Stimulated activated CD4-positive, alpha-beta T cell treated with anti-CD3 and anti-CD28 coated beads, TNF-alpha, amount 100 ng/mL, for 48 hours (primary cell): Measurements from ENCODE around the gene WDR64.
"Not testable (repeated sequence)": the region's sequence is repeated elsewhere in the genome, so short reads cannot be mapped to it uniquely, and the experiment has no call there.

Experiments used
- DNase-seq, 3 donors: peaks; one replicate each; pipeline ENCODE4 v3.0.0-alpha.2; 2020; ENCODE audit warnings: low read depth in 3 of 3

The WDR64 gene

DNA sequence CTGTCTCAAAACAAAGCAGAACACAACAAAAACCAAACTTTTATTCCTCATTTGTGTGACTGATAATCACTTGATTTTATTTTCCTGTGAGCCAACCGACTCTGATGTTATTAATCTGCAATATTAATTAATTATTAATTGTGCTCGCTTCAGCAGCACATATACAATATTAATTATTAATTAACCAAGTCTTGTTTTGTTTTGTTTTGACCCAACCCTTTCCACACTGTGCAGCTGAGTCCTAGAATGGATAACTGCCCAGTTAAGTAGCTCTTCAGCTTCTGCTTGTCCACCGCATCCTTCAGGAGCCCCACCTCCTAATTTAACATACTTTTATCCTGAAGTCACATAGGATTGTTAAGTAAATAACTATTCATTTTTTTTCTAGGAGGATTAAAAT, 148.6 kb downstream of the WDR64 start:
- no peak for DNase-seq

DNA sequence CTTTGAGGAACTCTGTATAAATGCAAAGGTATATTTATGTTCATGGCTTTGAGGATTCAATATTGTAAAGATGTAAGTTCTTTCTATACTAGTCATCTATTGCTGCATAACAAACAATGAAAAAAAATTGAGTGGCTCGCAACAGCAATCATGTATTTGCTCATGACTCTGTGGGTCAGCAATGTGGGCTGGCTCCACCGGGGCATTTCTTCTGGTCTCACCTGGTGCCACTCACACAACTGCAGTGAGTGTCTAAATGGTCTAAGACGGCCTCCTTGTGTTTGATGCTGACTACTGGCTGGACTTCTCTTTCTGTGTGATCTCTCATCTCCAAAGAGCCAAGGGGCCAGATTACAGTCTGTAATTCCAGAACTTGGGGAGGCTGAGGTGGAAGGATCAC, 150.8 kb downstream of the WDR64 start:
- no peak for DNase-seq

- DNase-seq: not testable (repeated sequence)
Observed at GRCh38 chr1:241804706-241805105, 152.6 kb downstream of the WDR64 start.

GRCh38 chr1:241808265-241808664, 156.2 kb downstream of the WDR64 start:
- no peak for DNase-seq

DNA sequence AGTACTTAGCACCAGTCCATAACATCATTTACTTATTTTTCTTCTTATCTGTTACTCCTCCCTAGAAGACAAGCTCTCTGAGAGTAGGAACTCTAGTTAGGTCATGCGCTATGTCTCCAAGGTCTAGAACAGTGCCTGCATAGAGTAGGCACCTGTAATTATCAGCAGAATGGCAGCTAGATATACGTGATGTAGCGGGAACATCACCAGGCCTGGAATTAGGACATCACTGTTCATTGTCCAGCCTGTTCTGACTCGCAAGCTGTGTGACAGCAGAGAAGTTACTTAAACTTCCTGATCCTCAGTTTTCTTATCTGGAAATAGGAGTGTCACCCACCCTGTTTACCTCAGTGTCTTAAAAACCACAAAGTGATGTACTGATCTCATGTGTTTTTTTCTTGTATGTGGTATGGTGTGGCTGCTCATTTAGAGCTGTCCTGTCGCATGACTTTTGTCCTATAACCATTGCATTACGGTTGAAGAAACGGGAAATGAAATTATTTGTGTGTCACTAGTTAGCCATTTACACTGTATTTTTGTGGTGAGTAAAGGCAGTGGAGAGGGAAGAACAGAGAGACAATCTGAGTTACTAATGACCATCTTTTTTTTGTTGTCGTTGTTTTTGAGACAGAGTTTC, 158.8 kb downstream of the WDR64 start:
- DNase-seq: no peak

- DNase-seq: no peak
Observed at GRCh38 chr1:241813768-241814320, 161.8 kb downstream of the WDR64 start.

- DNase-seq: no peak
Observed at GRCh38 chr1:241816008-241816407, 163.9 kb downstream of the WDR64 start.

- no peak for DNase-seq
Observed at GRCh38 chr1:241817331-241817792, 165.3 kb downstream of the WDR64 start.

- no peak for DNase-seq
Observed at GRCh38 chr1:241817956-241818612, 166.0 kb downstream of the WDR64 start.

- DNase-seq: no peak
Observed at GRCh38 chr1:241819340-241819866, 167.3 kb downstream of the WDR64 start.

DNA sequence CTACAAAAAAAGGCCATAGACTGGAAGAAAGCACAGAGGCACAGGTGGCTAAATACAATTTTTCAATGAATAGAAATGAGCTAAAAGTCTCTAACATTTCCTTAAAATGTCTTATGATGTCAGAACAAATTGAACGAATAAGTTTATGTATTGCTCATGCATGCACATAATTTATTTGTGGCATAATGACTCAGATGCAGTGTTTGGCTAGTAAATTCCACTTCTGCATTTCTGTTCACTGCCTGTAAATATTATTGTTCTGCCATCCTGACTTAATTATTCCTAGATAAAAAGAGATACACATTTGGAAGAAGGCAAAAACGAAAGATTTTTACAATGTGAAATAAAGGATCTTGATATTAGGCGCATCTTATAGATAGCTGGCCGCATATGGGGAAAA, 169.3 kb downstream of the WDR64 start:
- no peak for DNase-seq

DNA sequence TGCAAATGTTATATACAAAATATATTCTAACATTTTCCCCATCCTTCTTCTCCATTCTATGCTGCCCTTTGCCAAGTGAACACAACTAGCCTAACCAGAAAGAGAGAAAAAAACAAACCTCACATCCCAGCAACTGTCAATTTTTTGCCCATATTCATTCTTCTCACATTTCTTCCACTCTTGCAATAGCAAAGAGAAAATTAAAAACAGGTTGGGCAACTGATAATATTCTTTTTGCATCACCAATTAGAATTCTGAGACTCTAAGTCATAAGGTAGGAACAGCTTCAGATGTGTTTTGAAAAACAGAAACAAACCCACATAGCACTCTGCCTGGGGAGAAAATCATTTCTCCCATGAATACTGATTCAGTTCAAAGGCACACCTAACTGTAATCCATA, 170.8 kb downstream of the WDR64 start:
- DNase-seq: no peak

GRCh38 chr1:241823925-241824324, 171.8 kb downstream of the WDR64 start:
- no peak for DNase-seq

DNA sequence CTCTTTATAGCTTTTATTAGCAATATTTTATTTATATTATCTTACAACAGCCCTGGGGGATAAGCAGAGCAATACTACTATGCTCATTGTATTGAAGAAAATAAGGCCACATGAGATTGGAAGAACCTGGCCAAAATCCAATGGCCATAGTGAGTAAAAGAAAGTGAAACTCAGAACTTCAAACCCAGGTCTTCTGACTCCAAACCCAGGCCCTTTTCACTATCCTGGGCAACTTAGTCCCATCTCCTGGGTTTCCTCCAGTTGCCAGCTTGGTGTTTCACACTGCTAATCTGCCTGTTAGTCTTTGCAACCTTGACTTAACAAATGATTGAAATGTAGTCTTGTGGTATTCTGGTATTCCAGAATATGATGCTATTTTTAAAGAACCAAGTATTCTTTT, 173.5 kb downstream of the WDR64 start:
- DNase-seq: no peak

DNA sequence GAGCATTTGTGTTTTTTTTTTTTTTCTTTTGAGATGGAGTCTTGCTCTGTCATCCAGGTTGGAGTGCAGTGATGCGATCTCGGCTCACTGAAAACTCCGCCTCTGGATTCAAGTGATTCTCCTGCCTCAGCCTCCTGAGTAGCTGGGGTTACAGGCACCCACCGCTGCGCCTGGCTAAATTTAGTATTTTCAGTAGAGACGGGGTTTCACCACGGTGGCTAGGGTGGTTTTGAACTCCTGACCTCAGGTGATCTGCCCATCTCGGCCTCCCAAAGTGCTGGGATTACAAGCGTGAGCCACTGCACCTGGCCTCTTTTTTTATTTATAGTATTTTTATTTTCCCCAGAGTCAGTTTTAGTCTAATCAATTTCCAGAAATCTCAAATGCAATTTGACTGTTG, 174.5 kb downstream of the WDR64 start:
- DNase-seq: not testable (repeated sequence)

DNA sequence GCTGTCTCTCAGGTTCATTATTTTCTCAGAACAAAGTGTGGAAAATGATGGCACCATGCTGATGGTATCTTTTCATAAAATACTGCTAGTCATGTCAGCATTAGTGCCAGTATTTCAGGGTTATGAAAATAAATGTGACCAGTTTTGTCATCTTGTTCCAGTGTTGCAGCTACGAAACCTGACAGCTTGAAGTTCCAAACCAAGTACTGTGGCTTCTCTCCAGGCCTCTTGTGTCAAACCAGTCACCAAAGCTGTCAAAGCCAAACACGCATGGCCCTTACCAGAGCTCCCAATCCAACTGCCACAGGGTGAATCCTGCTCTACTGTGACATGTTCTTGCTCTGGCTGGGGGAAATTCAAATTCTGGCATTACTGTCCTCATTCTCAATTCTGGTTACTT, 175.2 kb downstream of the WDR64 start:
- DNase-seq: no peak

- no peak for DNase-seq
Observed at GRCh38 chr1:241828463-241829021, 176.5 kb downstream of the WDR64 start.

- no peak for DNase-seq
Observed at GRCh38 chr1:241829468-241829867, 177.4 kb downstream of the WDR64 start.

GRCh38 chr1:241834733-241835377, 182.8 kb downstream of the WDR64 start:
- no peak for DNase-seq

DNA sequence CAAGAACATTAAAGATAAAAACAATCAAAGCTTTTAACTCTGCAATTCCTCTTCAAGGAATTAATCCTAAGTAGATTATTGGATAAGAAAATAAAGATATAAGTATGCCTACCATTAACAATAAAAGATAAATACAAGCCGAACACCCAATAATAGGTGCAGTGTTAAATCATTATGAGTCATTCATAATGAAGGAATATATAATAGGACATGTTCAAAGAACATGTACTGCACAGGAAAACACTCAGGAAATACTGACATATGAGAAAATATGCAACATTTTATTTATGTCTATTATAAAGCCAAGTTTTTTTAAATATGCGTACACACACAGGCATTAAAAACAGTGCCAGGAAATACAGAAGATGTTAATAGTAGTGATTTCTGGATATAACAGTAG, 184.9 kb downstream of the WDR64 start:
- DNase-seq: no peak

DNA sequence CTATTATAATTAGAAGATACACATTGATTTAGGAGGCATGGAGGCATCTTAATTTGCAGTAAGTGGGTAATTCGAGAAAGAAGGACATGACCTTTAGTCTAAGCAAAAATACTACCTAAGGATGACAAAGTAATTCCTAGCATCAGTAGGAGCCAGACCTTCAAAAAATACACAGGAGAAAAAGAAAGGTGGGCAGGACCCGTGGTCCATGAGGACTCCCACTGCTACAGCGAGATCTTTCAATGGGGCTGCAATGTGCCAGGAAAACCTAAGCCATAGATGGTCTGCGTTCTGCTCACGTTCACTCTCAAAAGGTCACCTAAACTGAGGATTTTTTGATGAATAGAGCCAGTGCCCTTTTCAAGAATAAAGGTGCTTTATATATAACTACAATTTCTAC, 185.3 kb downstream of the WDR64 start:
- no peak for DNase-seq

DNA sequence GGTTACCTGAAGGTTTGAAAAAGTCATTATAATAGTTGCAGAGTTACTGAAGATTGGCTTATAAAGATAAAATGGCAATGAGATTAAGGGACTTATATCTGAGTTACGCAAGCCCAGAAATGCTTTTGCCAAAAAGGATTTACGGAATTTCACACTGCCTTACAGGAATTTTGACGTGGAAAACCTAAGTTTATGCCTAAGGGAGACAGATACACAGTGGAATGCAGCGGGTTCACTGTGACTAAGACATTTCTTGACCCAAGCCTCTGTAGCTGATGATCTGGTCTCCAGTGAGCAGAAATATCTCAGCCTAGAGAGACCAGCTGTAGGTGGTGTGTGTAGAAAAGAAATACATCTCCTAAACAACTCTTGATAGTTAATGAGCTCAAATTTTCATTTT, 185.8 kb downstream of the WDR64 start:
- no peak for DNase-seq
